ENCODE measurements around the gene RBFA. TPM values are rescaled to one million over a fixed set of nuclear protein-coding genes. Genes with fewer than 3 reads are reported as not detected.

Gene RBFA
- total and polyA plus RNA-seq, 2 of the 13 experiments (the other 11 are each of a cell fraction or from before 2014, with no cell fraction given), result 29.7 to 42.4 TPM

DNA sequence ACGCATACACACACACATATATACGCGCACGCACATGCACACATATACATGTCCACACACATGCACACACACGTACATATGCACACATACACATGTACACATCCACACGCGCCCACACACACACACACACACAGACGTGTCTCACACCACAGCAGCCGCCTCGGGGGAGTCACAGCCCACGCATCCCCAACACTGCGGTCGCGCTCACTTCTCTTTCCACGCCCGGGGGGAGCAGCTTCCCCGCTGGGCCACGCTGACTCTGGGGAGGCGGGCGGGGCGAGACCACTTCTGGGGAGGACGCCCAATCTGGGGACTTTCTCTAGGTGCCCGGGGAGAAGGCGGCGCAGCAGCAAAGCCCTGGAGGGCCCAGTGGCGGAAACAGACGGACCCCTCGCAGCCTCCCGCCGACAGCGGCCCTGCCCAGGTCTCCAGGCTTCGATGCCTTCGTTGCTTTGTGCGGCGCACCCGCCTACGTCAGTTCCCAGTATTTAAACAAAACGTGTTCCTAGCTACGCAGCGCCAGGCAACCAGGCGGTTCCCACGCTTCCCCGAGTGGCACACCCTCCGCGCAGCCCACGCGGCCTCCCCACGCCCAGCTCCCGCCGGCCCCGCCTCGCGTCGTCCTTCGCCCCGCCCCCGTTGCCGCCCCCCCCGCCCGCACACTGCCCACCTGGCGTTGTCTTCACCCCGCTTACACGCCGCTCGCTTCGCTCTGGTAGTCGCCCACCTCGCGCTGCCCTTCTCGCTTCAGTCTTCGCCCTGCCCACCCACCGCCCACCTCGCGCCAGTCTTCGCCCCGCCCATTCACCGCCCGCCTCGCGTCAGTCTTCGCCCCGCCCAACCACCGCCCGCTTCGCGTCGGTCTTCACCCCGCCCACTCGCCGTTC lies 810 bp upstream of the RBFA start:
- DNase-seq (ENCODE audit: low spot score) (no peak), ATAC-seq (peak; percentile 84), FAIRE-seq (no peak)
- Histone ChIP-seq H3K36me3 (replicated peaks in 1 of 2; ENCODE audit: control insufficient read depth in 1 of 2, insufficient read depth in 2 of 2, low read length in 2 of 2) (peaks cover 6 to 11% of the 10 kb centered on the region in 2 experiments; a peak in 4 of 5 replicates), H3K9me3 (ENCODE audit: low read length) (no peaks in the 10 kb centered on the region), H4K20me1 (ENCODE audit: insufficient read depth, low read length) (peaks cover 7% of the 10 kb centered on the region; the same call in 1 of the 2 replicates), H3K9ac (ENCODE audit: insufficient read depth, low read depth, low read length) (peak overlapping the region; percentile 80), H2AFZ (ENCODE audit: low read length) (no peak overlapping the region), H3K4me3 (replicated peaks in 1 of 3; ENCODE audit: insufficient read depth in 1 of 3, low read depth in 2 of 3, low read length in 3 of 3) (peak overlapping the region; percentile 72 to 90 (median 86)), H3K27ac (ENCODE audit: extremely low read length, insufficient read depth, low read length) (peak overlapping the region; percentile 69), H3K27me3 (ENCODE audit: control insufficient read depth in 1 of 2, insufficient read depth in 2 of 2, low read length in 2 of 2) (no peaks in the 10 kb centered on the region; a peak in 1 of 5 replicates), H3K4me2 (ENCODE audit: low read depth, low read length) (peak overlapping the region; percentile 97), H3K79me2 (ENCODE audit: insufficient read depth, low read length) (peaks cover 25% of the 10 kb centered on the region), H3K4me1 (ENCODE audit: insufficient read depth, low read length) (peaks cover 37% of the 10 kb centered on the region)
- in situ Hi-C loops (cut with HindIII; ENCODE audit: extremely low pct_ligation_motif_present, low pct_unique_long_range_greater_than_20kb), result loop anchor here (5.0 kb wide), 1 partner anchor 46 kb away; the partner anchor contains the start of gene TXNL4A
- ChIA-PET POLR2A (interaction anchor here (0.6 to 4.5 kb wide), 23 partner anchors 10 to 129 kb away, joined by 3 to 39 read pairs (median 4); partner anchors contain the start of genes ADNP2, HSBP1L1, SLC66A2 and TXNL4A), CTCF (ENCODE audit: low intra/inter-chr PET ratio, low total read pairs) (interaction anchor here (1.4 kb wide), 1 partner anchor 99 kb away, joined by 3 read pairs; no protein-coding TSS in a partner anchor)
- intact Hi-C loops (cut with micrococcal nuclease; ENCODE audit: unreplicated experiment), result loop anchor here (1.0 to 2.0 kb wide), 3 partner anchors 45 to 99 kb away; partner anchors contain the start of gene TXNL4A
- WGBS (ENCODE audit: low lambda C conversion rate), result 7% methylated on average over 68 of the region's 90 CpGs
- BruUV-seq (replicated peaks), result TSS peak; percentile 53
- TF ChIP-seq ZFY (CRISPR knock-in tag; IDR thresholded peaks at IDR 0.05), result peak; percentile 76
- TF ChIP-seq ZNF501 (CRISPR knock-in tag; IDR thresholded peaks at IDR 0.05), result peak; percentile 71; the same call in 1 of the 2 replicates
- peak; percentile 55; the same call in 1 of the 2 replicates for TF ChIP-seq KMT2A (CRISPR knock-in tag; IDR thresholded peaks at IDR 0.05)
- TF ChIP-seq, protein P1, sequence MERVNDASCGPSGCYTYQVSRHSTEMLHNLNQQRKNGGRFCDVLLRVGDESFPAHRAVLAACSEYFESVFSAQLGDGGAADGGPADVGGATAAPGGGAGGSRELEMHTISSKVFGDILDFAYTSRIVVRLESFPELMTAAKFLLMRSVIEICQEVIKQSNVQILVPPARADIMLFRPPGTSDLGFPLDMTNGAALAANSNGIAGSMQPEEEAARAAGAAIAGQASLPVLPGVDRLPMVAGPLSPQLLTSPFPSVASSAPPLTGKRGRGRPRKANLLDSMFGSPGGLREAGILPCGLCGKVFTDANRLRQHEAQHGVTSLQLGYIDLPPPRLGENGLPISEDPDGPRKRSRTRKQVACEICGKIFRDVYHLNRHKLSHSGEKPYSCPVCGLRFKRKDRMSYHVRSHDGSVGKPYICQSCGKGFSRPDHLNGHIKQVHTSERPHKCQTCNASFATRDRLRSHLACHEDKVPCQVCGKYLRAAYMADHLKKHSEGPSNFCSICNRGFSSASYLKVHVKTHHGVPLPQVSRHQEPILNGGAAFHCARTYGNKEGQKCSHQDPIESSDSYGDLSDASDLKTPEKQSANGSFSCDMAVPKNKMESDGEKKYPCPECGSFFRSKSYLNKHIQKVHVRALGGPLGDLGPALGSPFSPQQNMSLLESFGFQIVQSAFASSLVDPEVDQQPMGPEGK (CRISPR knock-in tag; IDR thresholded peaks at IDR 0.05), result peak; percentile 50; the same call in 1 of the 2 replicates
- 0 out of 2 replicates have a peak, but pooled peaks have one; percentile 22 for TF ChIP-seq HIVEP1 (CRISPR knock-in tag; IDR thresholded peaks at IDR 0.05)
- TF ChIP-seq, protein P2, sequence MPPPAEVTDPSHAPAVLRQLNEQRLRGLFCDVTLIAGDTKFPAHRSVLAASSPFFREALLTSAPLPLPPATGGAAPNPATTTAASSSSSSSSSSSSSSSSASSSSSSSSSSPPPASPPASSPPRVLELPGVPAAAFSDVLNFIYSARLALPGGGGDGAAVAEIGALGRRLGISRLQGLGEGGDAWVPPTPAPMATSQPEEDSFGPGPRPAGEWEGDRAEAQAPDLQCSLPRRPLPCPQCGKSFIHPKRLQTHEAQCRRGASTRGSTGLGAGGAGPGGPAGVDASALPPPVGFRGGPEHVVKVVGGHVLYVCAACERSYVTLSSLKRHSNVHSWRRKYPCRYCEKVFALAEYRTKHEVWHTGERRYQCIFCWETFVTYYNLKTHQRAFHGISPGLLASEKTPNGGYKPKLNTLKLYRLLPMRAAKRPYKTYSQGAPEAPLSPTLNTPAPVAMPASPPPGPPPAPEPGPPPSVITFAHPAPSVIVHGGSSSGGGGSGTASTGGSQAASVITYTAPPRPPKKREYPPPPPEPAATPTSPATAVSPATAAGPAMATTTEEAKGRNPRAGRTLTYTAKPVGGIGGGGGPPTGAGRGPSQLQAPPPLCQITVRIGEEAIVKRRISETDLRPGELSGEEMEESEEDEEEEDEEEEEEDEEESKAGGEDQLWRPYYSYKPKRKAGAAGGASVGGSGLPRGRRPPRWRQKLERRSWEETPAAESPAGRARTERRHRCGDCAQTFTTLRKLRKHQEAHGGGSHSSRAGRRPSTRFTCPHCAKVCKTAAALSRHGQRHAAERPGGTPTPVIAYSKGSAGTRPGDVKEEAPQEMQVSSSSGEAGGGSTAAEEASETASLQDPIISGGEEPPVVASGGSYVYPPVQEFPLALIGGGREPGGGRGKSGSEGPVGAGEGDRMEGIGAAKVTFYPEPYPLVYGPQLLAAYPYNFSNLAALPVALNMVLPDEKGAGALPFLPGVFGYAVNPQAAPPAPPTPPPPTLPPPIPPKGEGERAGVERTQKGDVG (CRISPR knock-in tag; IDR thresholded peaks at IDR 0.05; ENCODE audit: borderline replicate concordance), result peak; percentile 61; the same call in 1 of the 2 replicates
- TF ChIP-seq, protein P3, sequence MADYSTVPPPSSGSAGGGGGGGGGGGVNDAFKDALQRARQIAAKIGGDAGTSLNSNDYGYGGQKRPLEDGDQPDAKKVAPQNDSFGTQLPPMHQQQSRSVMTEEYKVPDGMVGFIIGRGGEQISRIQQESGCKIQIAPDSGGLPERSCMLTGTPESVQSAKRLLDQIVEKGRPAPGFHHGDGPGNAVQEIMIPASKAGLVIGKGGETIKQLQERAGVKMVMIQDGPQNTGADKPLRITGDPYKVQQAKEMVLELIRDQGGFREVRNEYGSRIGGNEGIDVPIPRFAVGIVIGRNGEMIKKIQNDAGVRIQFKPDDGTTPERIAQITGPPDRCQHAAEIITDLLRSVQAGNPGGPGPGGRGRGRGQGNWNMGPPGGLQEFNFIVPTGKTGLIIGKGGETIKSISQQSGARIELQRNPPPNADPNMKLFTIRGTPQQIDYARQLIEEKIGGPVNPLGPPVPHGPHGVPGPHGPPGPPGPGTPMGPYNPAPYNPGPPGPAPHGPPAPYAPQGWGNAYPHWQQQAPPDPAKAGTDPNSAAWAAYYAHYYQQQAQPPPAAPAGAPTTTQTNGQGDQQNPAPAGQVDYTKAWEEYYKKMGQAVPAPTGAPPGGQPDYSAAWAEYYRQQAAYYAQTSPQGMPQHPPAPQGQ (CRISPR knock-in tag; IDR thresholded peaks at IDR 0.05; ENCODE audit: borderline replicate concordance), result no peak
- peak; percentile 62 for TF ChIP-seq HOXA3 (CRISPR knock-in tag; IDR thresholded peaks at IDR 0.05)
- TF ChIP-seq, protein P4, sequence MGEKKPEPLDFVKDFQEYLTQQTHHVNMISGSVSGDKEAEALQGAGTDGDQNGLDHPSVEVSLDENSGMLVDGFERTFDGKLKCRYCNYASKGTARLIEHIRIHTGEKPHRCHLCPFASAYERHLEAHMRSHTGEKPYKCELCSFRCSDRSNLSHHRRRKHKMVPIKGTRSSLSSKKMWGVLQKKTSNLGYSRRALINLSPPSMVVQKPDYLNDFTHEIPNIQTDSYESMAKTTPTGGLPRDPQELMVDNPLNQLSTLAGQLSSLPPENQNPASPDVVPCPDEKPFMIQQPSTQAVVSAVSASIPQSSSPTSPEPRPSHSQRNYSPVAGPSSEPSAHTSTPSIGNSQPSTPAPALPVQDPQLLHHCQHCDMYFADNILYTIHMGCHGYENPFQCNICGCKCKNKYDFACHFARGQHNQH (CRISPR knock-in tag; IDR thresholded peaks at IDR 0.05), result 0 out of 2 replicates have a peak, but pooled peaks have one; percentile 22
- 0 out of 2 replicates have a peak, but pooled peaks have one; percentile 18 for TF ChIP-seq RXRA (CRISPR knock-in tag; IDR thresholded peaks at IDR 0.05)
- TF ChIP-seq, protein P5, sequence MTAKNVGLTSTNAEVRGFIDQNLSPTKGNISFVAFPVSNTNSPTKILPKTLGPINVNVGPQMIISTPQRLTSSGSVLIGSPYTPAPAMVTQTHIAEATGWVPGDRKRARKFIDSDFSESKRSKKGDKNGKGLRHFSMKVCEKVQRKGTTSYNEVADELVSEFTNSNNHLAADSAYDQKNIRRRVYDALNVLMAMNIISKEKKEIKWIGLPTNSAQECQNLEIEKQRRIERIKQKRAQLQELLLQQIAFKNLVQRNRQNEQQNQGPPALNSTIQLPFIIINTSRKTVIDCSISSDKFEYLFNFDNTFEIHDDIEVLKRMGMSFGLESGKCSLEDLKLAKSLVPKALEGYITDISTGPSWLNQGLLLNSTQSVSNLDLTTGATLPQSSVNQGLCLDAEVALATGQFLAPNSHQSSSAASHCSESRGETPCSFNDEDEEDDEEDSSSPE (CRISPR knock-in tag; IDR thresholded peaks at IDR 0.05), result no peak

All from HepG2 (cell line).